Measurements from ENCODE around the gene ABCA7.
A peak's percentile ranks its signal among the peaks of the same experiment; 100 is the strongest.

The ABCA7 gene

DNA sequence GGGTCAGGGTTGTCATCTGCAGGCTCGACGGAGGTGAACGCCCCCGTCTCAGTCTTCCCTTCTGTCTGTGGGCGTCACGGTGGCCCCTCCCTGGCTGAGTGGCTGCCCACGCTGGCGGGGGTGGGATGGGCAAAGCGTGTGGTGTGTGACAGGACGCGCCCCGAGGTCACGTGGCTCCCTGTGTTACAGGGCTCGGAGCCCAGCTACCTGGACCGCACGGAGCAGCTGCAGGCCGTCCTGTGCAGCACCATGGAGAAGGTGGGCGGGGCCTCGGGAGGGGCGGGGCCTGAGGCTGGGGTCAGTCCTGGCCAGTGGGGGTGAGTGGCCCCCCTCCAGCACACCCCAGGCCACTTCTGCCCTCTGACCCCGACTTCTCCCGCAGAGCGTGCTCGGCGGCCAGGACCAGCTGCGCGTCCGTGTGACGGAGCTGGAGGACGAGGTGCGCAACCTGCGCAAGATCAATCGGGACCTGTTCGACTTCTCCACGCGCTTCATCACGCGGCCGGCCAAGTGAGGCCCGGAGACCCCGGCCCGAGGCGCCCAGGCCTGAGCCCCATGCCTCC is 46.0 kb upstream of the ABCA7 start:
- H3K9ac ChIP-seq = no peak overlapping the region
- no peak overlapping the region for H2AFZ ChIP-seq (ENCODE audit: low read depth)
- TF ChIP-seq, protein P1, sequence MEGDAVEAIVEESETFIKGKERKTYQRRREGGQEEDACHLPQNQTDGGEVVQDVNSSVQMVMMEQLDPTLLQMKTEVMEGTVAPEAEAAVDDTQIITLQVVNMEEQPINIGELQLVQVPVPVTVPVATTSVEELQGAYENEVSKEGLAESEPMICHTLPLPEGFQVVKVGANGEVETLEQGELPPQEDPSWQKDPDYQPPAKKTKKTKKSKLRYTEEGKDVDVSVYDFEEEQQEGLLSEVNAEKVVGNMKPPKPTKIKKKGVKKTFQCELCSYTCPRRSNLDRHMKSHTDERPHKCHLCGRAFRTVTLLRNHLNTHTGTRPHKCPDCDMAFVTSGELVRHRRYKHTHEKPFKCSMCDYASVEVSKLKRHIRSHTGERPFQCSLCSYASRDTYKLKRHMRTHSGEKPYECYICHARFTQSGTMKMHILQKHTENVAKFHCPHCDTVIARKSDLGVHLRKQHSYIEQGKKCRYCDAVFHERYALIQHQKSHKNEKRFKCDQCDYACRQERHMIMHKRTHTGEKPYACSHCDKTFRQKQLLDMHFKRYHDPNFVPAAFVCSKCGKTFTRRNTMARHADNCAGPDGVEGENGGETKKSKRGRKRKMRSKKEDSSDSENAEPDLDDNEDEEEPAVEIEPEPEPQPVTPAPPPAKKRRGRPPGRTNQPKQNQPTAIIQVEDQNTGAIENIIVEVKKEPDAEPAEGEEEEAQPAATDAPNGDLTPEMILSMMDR (conservative IDR thresholded peaks at IDR 0.05; ENCODE audit: low read depth, low read length) = no peak
- peaks cover 13% of the 10 kb centered on the region; the same call in 1 of the 2 replicates for H3K27me3 ChIP-seq (ENCODE audit: insufficient read depth, low read depth)
- no peaks in the 10 kb centered on the region for H3K79me2 ChIP-seq (ENCODE audit: insufficient read depth, low read depth)
- peaks cover 22% of the 10 kb centered on the region for H3K4me1 ChIP-seq (ENCODE audit: low read depth, poor library complexity, severe bottlenecking)
- no peaks in the 10 kb centered on the region for H4K20me1 ChIP-seq (ENCODE audit: insufficient read depth)
- H3K4me3 ChIP-seq (IDR thresholded peaks at IDR 0.05; ENCODE audit: insufficient read depth, low read depth, low read length) = no peak overlapping the region
- H3K36me3 ChIP-seq (ENCODE audit: insufficient read depth) = no peaks in the 10 kb centered on the region
- H3K27ac ChIP-seq = no peak overlapping the region
- H3K4me2 ChIP-seq = no peak overlapping the region

DNA sequence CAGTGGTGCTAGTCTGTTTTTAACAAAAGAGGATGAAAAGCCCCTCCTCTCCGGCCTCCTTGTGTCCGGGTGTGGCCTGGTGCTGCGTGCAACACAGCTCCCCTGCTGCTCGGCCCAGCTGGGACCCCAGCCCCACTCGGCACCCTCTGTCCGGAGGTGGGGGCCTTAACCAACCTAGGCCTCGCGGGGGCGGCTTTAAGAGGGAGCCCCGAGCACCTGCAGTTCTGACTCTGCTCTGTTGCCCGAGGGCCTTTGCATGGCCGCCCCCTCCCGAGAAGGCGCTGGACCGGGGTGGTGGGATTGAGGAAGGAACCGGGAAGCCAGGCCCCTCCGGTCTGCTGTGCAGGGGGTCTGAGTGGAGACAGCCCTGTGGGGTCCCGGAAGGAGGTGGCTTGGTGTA is 45.4 kb upstream of the ABCA7 start:
- Histone ChIP-seq H3K9ac (no peak overlapping the region), H3K4me1 (ENCODE audit: low read depth, poor library complexity, severe bottlenecking) (peaks cover 22% of the 10 kb centered on the region), H2AFZ (ENCODE audit: low read depth) (no peak overlapping the region), H3K79me2 (ENCODE audit: insufficient read depth, low read depth) (no peaks in the 10 kb centered on the region), H3K4me3 (IDR thresholded peaks at IDR 0.05; ENCODE audit: insufficient read depth, low read depth, low read length) (no peak overlapping the region), H3K36me3 (ENCODE audit: insufficient read depth) (no peaks in the 10 kb centered on the region), H3K4me2 (no peak overlapping the region), H4K20me1 (ENCODE audit: insufficient read depth) (no peaks in the 10 kb centered on the region), H3K27me3 (ENCODE audit: insufficient read depth, low read depth) (peaks cover 16% of the 10 kb centered on the region; the same call in 1 of the 2 replicates), H3K27ac (no peak overlapping the region)
- TF ChIP-seq, protein P1 (conservative IDR thresholded peaks at IDR 0.05; ENCODE audit: low read depth, low read length) = no peak

- Histone ChIP-seq H4K20me1 (ENCODE audit: insufficient read depth) (no peaks in the 10 kb centered on the region), H3K4me1 (ENCODE audit: low read depth, poor library complexity, severe bottlenecking) (peaks cover 22% of the 10 kb centered on the region), H3K4me2 (peak overlapping the region; percentile 73; the same call in 1 of the 2 replicates), H3K27ac (no peak overlapping the region), H3K27me3 (ENCODE audit: insufficient read depth, low read depth) (peaks cover 16% of the 10 kb centered on the region; the same call in 1 of the 2 replicates), H3K4me3 (IDR thresholded peaks at IDR 0.05; ENCODE audit: insufficient read depth, low read depth, low read length) (no peak overlapping the region), H3K79me2 (ENCODE audit: insufficient read depth, low read depth) (no peaks in the 10 kb centered on the region), H2AFZ (ENCODE audit: low read depth) (no peak overlapping the region), H3K9ac (no peak overlapping the region), H3K36me3 (ENCODE audit: insufficient read depth) (no peaks in the 10 kb centered on the region)
- TF ChIP-seq, protein P1 (conservative IDR thresholded peaks at IDR 0.05; ENCODE audit: low read depth, low read length) = no peak
Measured at GRCh38 chr19:995051-995827, 44.7 kb upstream of the ABCA7 start.

- H3K36me3 ChIP-seq (ENCODE audit: insufficient read depth) = no peaks in the 10 kb centered on the region
- peak overlapping the region; percentile 73 for H3K4me2 ChIP-seq
- H3K4me3 ChIP-seq (IDR thresholded peaks at IDR 0.05; ENCODE audit: insufficient read depth, low read depth, low read length) = no peak overlapping the region
- H3K27ac ChIP-seq = no peak overlapping the region
- H3K9ac ChIP-seq = no peak overlapping the region; the same call in 1 of the 2 replicates
- H3K27me3 ChIP-seq (ENCODE audit: insufficient read depth, low read depth) = peaks cover 16% of the 10 kb centered on the region; the same call in 1 of the 2 replicates
- peaks cover 22% of the 10 kb centered on the region for H3K4me1 ChIP-seq (ENCODE audit: low read depth, poor library complexity, severe bottlenecking)
- TF ChIP-seq, protein P1 (conservative IDR thresholded peaks at IDR 0.05; ENCODE audit: low read depth, low read length) = no peak
- no peaks in the 10 kb centered on the region for H3K79me2 ChIP-seq (ENCODE audit: insufficient read depth, low read depth)
- no peak overlapping the region for H2AFZ ChIP-seq (ENCODE audit: low read depth)
- H4K20me1 ChIP-seq (ENCODE audit: insufficient read depth) = no peaks in the 10 kb centered on the region
Measured at GRCh38 chr19:996051-996838, 43.7 kb upstream of the ABCA7 start.

Data from KMS-11 (cell line).